22Rv1 (cell line): Measurements from ENCODE around the gene FBXO31.

ENCODE experiments used
- H3K27ac ChIP-seq: fragments of 450-650 bp; 2 replicates; pipeline ENCODE4 v1.5.1; 2017
- ZFX ChIP-seq: fragments of 450-650 bp; IDR thresholded peaks from 2 replicates; pipeline ENCODE4 v1.6.1; 2017; ENCODE audit warnings: antibody characterized with exemption, borderline replicate concordance
- TF ChIP-seq, protein P1 (sequence below): fragments of 450-650 bp; IDR thresholded peaks from 2 replicates; pipeline ENCODE4 v1.5.1; 2017; ENCODE audit warnings: mild to moderate bottlenecking

The FBXO31 gene

DNA sequence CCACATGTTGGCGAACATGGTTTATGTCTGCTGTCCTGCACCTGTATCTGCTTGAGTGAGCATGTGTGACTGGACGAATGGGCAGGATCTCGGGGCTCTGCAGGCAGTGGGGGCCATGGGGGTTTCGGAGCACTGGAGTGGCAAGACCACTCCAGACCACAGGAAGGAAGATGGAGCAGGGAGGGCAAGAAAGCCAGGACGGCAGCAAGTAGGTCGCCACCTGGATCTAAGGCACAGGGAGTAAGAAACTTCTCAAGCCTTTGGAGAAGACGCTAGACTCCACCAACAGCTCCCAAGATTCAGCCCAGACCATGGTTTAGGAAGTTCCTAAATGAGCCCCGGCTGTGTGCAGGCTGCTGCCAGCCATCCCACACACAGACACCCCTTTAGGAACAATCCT is 33.5 kb downstream of the FBXO31 start:
- TF ChIP-seq, protein P1, sequence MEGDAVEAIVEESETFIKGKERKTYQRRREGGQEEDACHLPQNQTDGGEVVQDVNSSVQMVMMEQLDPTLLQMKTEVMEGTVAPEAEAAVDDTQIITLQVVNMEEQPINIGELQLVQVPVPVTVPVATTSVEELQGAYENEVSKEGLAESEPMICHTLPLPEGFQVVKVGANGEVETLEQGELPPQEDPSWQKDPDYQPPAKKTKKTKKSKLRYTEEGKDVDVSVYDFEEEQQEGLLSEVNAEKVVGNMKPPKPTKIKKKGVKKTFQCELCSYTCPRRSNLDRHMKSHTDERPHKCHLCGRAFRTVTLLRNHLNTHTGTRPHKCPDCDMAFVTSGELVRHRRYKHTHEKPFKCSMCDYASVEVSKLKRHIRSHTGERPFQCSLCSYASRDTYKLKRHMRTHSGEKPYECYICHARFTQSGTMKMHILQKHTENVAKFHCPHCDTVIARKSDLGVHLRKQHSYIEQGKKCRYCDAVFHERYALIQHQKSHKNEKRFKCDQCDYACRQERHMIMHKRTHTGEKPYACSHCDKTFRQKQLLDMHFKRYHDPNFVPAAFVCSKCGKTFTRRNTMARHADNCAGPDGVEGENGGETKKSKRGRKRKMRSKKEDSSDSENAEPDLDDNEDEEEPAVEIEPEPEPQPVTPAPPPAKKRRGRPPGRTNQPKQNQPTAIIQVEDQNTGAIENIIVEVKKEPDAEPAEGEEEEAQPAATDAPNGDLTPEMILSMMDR, result no peak

DNA sequence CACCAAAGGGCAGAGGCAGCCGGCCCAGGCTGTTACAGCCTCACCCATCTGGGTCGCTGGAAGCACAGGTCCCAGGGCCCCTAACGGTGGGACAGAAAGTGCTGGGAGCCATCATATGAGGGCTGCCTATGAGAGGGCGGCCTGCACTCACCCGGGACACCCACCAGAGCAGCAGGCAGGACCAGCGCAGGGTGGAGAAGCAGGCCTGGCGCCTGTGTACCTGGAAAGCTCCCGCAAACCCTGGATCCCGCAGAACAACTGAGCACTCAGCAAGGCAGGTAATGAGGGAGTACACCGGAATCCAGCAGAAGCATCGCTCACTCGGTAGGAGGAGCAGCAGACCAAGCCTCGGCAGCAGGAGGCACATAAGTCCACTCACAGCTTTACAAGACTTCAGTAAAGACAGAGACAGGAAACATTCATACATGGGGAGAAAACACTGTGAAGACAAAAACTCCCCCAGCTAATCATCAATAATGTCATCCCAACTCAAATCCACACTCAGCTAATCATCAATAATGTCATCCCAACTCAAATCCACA is 34.9 kb downstream of the FBXO31 start:
- TF ChIP-seq ZFX, result no peak
- TF ChIP-seq, protein P1, result no peak

More for the DNA sequence above, 33.5 kb downstream of the FBXO31 start:
- no peak overlapping the region for H3K27ac ChIP-seq

GRCh38 chr16:87347932-87348615 is 35.5 kb downstream of the FBXO31 start:
- H3K27ac ChIP-seq, result no peak overlapping the region

More for the DNA sequence above, 34.9 kb downstream of the FBXO31 start:
- H3K27ac ChIP-seq, result no peak overlapping the region

GRCh38 chr16:87346517-87347060 is 37.0 kb downstream of the FBXO31 start:
- H3K27ac ChIP-seq, result no peak overlapping the region
- no peak for TF ChIP-seq ZFX
- TF ChIP-seq, protein P1, result no peak

More at GRCh38 chr16:87347932-87348615, 35.5 kb downstream of the FBXO31 start:
- TF ChIP-seq, protein P1, result no peak
- no peak for TF ChIP-seq ZFX

DNA sequence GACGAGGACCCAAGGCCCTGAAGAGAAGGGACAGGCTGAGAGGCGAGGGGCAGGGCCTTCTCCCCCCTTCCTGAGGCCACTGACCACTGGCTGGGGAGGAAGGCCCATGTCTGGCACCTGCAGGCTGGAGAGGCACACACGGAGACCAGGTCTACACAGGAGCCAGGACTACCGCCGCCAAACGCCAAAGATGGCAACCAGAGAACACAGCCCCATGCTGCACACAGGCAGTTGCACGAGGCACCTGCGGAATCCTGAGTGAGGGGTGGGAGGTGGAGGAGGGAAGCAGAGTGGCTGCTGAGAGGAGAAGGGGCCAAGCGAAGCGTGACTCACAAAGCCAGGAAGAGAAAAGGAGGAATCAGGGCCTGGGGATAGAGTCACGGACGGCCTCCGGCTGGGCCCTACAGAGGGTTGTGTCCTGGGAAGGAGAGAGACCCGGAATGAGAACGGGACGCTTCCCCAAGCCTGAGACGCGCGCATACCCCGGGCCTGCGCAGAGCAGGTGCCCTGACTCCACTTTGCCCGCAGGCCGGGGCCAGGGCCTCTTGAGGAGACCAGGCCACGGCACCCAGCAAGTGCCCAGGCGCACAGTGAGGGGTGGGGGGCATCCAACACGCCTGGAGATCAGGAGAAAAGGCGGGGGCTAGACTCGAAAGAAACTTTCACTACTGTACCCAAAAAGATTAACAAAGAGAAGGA is 37.7 kb downstream of the FBXO31 start:
- H3K27ac ChIP-seq, result no peak overlapping the region
- TF ChIP-seq ZFX, result no peak
- TF ChIP-seq, protein P1, result no peak

DNA sequence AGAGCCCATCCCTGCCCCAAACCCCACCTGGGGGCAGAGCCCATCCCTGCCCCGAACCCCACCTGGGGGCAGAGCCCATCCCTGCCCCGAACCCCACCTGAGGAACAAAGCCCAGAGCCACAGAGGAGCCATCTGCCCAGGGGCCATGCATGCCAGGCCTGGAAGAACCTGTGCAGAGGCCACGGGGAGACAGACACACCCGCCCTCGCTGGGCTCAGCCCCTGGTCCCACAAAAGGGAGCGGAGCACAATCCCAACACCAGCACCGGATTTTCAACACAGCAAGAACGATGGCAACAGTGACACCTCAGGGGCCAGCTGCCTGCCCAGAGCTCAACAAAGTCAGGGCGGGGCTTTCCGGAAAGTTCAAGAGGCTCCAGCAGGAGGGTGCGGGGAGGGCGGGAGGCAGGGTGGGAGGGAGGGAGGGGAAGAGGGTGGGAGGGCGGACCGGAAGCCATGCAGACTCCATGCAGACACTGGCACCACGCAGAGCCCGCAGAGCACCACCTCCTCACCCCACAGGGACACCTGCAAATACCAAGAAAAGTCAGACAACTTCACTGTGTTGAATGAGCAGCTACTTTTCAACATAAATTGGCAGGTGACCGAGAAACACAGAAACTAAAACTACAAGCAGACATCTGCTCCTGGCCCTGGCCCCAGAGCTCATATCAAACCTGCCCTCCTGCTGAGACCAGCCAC is 38.5 kb downstream of the FBXO31 start:
- H3K27ac ChIP-seq, result no peak overlapping the region
- TF ChIP-seq ZFX, result no peak
- TF ChIP-seq, protein P1, result no peak
